BJ (cell line): Measurements from ENCODE around the gene MYH7. TPM values are rescaled to one million over a fixed set of nuclear protein-coding genes. Genes with fewer than 3 reads are reported as not detected.
"Not testable (repeated sequence)": the region's sequence is repeated elsewhere in the genome, so short reads cannot be mapped to it uniquely, and the experiment has no call there.

Experiments used
- CTCF ChIA-PET: fragments of 350-600 bp; formaldehyde crosslinking; extraction: SDS; loops from one replicate; lab custom pipeline; 2021; ENCODE audit warnings: antibody characterized with exemption, inconsistent platforms; lab: Yijun Ruan, JAX
- POLR2A ChIA-PET: fragments of 300-600 bp; sonication (Branson Sonifier 250); formaldehyde crosslinking; extraction: SDS; loops from one replicate; lab custom pipeline; 2021; ENCODE audit warnings: antibody characterized with exemption; lab: Charles Lee
- DNase-seq: peaks from one replicate; pipeline ENCODE4 v3.0.0-alpha.2; 2011; ENCODE audit warnings: low read depth
- H3K27me3 ChIP-seq: 2 replicates; pipeline ENCODE4 v1.6.0; 2011; ENCODE audit warnings: low read length; ENCODE audit not compliant: control insufficient read depth, insufficient read depth
- H3K36me3 ChIP-seq: 2 replicates; pipeline ENCODE4 v1.5.1; 2011; ENCODE audit warnings: low read length; ENCODE audit not compliant: control insufficient read depth, insufficient read depth
- H3K4me3 ChIP-seq: 2 replicates; pipeline ENCODE4 v1.5.1; 2011; ENCODE audit warnings: low read depth, mild to moderate bottlenecking, control low read depth, low read length
- polyA plus RNA-seq: library from polyadenylated mRNA; depleted of rRNA; stranded (reverse); fragments of >200 nt; gene quantifications from 2 replicates; pipeline ENCODE4 v1.2.3, GENCODE V29; 2011
- TF ChIP-seq, protein P1 (sequence below): IDR thresholded peaks from 2 replicates; pipeline ENCODE4 v1.5.1; 2011; ENCODE audit warnings: low read depth, mild to moderate bottlenecking, control low read depth, inconsistent platforms, low read length, moderate library complexity; ENCODE audit not compliant: insufficient read depth

The MYH7 gene
- polyA plus RNA-seq, 1 experiment, result not detected

- no peak for DNase-seq
- H3K27me3 ChIP-seq, result peaks cover 6% of the 10 kb centered on the region; the same call in 1 of the 2 replicates
- TF ChIP-seq, protein P1, sequence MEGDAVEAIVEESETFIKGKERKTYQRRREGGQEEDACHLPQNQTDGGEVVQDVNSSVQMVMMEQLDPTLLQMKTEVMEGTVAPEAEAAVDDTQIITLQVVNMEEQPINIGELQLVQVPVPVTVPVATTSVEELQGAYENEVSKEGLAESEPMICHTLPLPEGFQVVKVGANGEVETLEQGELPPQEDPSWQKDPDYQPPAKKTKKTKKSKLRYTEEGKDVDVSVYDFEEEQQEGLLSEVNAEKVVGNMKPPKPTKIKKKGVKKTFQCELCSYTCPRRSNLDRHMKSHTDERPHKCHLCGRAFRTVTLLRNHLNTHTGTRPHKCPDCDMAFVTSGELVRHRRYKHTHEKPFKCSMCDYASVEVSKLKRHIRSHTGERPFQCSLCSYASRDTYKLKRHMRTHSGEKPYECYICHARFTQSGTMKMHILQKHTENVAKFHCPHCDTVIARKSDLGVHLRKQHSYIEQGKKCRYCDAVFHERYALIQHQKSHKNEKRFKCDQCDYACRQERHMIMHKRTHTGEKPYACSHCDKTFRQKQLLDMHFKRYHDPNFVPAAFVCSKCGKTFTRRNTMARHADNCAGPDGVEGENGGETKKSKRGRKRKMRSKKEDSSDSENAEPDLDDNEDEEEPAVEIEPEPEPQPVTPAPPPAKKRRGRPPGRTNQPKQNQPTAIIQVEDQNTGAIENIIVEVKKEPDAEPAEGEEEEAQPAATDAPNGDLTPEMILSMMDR, result no peak
- no peak overlapping the region for H3K4me3 ChIP-seq
- POLR2A ChIA-PET, result no interaction called here
- H3K36me3 ChIP-seq, result no peaks in the 10 kb centered on the region
- CTCF ChIA-PET, result interaction anchor here (1.5 kb wide), 1 partner anchor 108 kb away, joined by 4 read pairs; no protein-coding TSS in a partner anchor
Observed at GRCh38 chr14:23430016-23430722, 5.3 kb downstream of the MYH7 start.

DNA sequence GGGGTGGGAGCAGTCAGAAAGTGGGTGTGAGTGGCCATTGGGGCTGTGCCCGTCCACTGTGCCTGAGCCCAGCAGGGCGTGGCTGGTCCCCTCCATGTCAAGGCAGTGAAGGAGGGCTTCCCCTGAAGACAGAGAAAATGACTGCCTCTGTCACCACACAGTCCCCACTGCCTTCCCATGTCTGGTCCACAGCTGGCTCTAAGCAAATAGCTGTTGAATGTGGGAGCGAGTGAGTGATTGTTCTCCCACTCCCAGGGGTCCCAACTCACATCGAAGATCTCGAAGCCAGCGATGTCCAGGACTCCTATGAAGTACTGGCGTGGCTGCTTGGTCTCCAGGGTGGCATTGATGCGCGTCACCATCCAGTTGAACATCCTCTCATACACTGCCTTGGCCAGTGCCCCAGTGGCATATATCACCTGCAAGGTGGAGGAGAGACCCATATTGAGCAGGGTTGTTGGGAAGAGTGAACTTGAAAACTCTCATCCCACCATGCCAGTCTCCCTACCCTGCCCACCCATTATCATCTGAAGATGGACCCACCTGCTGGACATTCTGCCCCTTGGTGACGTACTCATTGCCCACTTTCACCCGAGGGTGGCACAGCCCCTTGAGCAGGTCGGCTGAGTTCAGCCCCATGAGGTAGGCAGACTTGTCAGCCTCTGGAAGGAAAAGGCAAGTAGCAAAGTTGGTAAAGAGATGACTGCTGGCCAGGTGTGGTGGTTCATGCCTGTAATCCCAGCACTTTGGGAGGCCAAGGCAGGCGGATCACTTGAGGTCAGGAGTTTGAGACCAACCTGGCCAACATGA is 6.6 kb downstream of the MYH7 start:
- peaks cover 6% of the 10 kb centered on the region; the same call in 1 of the 2 replicates for H3K27me3 ChIP-seq
- ChIA-PET CTCF (no interaction called here), POLR2A (no interaction called here)
- H3K36me3 ChIP-seq, result no peaks in the 10 kb centered on the region
- no peak for DNase-seq
- no peak overlapping the region for H3K4me3 ChIP-seq
- TF ChIP-seq, protein P1, result no peak

DNA sequence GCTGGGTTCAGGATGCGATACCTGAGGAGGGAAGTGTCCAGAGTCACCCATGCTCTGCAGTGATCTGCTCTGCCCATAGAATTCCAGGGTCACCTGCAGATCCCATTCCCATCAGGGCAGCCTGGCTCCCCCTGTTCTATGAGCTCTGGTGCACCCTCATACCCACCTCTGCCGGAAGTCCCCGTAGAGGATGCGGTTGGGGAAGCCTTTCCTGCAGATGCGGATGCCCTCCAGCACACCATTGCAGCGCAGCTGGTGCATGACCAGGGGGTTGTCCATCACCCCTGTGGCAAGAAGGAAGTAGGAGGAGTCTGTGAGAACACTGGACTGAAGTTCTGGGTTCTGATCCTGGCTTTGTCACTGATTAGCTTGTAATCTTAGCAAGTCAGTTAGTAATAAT is 9.7 kb downstream of the MYH7 start:
- DNase-seq, H3K4me3 ChIP-seq, H3K27me3 ChIP-seq, POLR2A ChIA-PET, CTCF ChIA-PET, H3K36me3 ChIP-seq: not testable (repeated sequence)

- no peak for DNase-seq
- ChIA-PET POLR2A (no interaction called here), CTCF (no interaction called here)
- Histone ChIP-seq H3K4me3 (no peak overlapping the region), H3K27me3 (peaks cover 5% of the 10 kb centered on the region; the same call in 1 of the 2 replicates), H3K36me3 (no peaks in the 10 kb centered on the region)
- TF ChIP-seq, protein P1, result no peak
Observed at GRCh38 chr14:23425169-23425568, 10.3 kb downstream of the MYH7 start.

DNA sequence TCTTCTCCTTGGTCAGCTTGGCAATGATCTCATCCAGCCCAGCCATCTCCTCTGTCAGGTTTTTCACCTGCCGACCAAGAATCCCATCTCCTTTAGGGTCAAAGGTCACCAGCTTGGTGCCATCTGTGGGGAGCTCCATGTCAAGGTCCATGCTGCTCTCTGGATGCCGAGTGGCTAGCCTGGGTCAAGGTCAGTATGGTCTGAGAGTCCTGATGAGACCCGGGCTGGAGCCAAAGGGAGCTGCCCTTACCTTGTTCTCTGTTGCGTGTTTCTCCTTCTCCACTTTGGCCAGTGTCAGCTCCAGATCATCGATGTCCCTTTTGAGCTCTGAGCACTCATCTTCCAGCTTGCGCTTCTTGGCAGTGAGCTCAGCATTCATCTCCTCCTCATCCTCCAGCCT is 11.8 kb downstream of the MYH7 start:
- Histone ChIP-seq H3K4me3 (no peak overlapping the region), H3K36me3 (no peaks in the 10 kb centered on the region), H3K27me3 (peaks cover 7% of the 10 kb centered on the region; the same call in 1 of the 2 replicates)
- no peak for DNase-seq
- ChIA-PET POLR2A (interaction anchor here (0.5 kb wide), 1 partner anchor 97 kb away, joined by 3 read pairs; no protein-coding TSS in a partner anchor), CTCF (interaction anchor here (0.7 kb wide), 1 partner anchor 518 kb away, joined by 3 read pairs; no protein-coding TSS in a partner anchor)
- TF ChIP-seq, protein P1, result no peak
